A673 (cell line): ENCODE results near the gene SIRPB2.

ENCODE experiments used
- EZH2 ChIP-seq: fragments of 200-600 bp; sonication (generic); IDR thresholded peaks from 2 replicates; pipeline ENCODE4 v1.6.1; 2017; ENCODE audit warnings: borderline replicate concordance, low read depth, mild to moderate bottlenecking, mixed read lengths, antibody characterized with exemption, low read length; ENCODE audit not compliant: poor library complexity, severe bottlenecking
- TF ChIP-seq, protein P1 (sequence below): fragments of 300-800, 200-600 bp; sonication (generic); conservative IDR thresholded peaks from 2 replicates; pipeline ENCODE4 v1.5.1; 2017; ENCODE audit warnings: low read depth, mild to moderate bottlenecking, antibody characterized with exemption, low read length, moderate library complexity, mixed read lengths

DNA sequence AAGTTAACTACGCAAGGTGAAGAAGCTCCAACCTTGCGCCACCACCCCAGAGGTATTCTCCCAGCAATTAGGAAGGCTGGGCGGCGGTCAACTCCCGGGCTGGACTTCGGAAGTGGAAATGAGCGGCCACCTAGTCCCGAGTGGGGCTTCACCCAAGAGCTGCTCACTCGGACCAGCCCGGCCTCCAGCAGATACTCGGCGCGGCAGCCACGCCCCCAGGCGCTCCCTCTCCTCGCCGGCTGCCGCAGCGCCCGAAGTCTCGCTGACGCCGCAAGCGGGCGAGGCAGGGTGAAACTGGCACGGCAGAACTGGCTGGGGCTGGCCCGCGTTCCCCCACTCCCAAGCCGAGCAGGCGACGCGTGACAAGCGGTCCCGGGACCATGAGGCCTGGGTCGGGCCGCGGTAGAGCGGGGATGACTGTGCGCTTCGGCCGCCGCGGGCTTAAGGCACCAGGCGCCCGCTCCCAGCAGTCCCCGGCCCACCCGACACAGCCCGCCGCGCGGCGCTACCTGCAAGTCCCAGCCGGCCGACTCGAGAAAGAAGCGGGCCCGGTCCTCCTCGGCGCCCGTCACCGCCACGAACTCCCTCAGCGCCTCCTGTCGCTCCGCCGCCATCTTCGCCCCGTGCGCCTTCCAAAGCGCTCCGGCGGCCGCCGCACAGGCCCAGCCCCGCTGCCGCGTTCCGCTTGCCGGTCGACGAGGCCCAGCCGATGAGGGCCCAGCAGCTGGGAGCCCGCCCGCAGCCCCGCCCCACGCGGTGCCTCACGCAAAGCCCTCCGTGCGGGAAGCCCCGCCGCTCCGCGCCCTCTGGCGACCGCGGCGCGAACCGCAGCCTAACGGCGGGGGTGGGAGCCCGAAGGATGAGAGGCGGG lies 24.8 kb downstream of the SIRPB2 start, which contains the start of gene NSFL1C:
- TF ChIP-seq, protein P1, sequence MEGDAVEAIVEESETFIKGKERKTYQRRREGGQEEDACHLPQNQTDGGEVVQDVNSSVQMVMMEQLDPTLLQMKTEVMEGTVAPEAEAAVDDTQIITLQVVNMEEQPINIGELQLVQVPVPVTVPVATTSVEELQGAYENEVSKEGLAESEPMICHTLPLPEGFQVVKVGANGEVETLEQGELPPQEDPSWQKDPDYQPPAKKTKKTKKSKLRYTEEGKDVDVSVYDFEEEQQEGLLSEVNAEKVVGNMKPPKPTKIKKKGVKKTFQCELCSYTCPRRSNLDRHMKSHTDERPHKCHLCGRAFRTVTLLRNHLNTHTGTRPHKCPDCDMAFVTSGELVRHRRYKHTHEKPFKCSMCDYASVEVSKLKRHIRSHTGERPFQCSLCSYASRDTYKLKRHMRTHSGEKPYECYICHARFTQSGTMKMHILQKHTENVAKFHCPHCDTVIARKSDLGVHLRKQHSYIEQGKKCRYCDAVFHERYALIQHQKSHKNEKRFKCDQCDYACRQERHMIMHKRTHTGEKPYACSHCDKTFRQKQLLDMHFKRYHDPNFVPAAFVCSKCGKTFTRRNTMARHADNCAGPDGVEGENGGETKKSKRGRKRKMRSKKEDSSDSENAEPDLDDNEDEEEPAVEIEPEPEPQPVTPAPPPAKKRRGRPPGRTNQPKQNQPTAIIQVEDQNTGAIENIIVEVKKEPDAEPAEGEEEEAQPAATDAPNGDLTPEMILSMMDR: peak; percentile 82
- no peak for TF ChIP-seq EZH2
